HG03520 (cell line): Measurements from ENCODE around the gene TUT1.
"Not testable (repeated sequence)": the region's sequence is repeated elsewhere in the genome, so short reads cannot be mapped to it uniquely, and the experiment has no call there.

ENCODE experiments used
- ATAC-seq: cut with Tn5 transposase; IDR thresholded peaks from one replicate; pipeline ENCODE4 v1.9.1; 2021; ENCODE audit warnings: mild to moderate bottlenecking, moderate library complexity; ENCODE audit not compliant: unreplicated experiment

TUT1 gene

DNA sequence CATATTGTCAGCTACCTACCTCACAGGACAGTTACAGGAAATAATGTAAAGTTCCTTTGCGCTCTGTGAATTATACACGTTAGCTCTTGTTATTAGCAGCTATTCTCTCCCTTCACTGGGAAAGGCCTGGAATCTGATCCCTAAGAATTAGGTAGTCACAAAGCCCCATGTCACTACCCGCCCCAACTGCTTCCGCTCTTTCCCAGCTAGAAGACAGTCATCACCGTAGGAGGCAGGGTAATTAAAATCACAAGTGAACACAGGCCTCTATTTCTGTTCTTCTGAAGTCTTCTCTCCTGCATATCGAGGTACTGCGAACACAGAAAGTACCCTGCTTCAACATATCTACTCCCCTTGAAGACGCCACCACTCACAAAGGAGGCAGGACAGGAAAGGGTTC is 32.1 kb downstream of the TUT1 start:
- no peak for ATAC-seq

- no peak for ATAC-seq
These were observed 32.7 kb downstream of the TUT1 start for GRCh38 chr11:62558669-62559068.

GRCh38 chr11:62556875-62557631 is 34.3 kb downstream of the TUT1 start:
- no peak for ATAC-seq

- ATAC-seq: peak; percentile 29
These were observed 35.0 kb downstream of the TUT1 start for GRCh38 chr11:62556108-62556874.

- ATAC-seq: peak; percentile 38
These were observed 35.7 kb downstream of the TUT1 start for GRCh38 chr11:62555464-62556107.

DNA sequence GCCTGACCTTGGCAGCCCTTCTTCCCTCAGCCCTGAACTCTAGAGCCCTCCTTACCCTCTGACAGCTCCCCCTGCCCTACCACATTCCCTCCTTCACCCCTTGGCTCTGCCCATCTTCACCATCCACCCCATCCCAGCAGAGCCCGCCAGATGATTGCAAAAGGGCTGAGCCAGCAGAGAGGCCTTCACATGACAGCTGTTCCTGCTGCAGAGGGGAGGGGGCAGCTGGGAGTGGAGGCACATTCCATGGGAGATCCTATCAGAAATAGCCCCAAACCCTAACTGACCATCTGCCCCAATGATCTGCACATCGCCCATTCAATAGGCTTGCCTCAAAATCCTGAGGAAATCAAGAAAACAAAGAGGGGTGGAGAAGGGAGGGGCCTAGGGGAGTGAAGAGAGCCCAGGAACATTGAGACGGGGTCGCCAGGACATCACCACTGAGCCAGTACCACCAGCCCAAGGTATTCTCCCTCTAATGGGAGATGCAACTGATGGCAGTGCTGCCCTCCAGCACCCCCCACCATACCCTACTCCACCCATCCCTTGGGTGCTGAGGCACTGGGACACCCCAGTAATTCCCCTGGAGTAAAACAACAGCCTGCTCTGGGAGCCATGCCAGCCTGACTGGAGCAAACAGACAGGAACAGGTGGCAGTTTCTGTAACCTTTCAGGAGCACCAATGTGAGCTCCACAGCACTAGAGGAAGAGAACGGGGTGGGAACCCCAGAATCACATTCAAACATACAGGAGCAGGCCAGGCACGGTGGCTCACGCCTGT is 36.7 kb downstream of the TUT1 start:
- no peak for ATAC-seq

GRCh38 chr11:62553839-62554361 is 37.4 kb downstream of the TUT1 start:
- ATAC-seq: no peak

DNA sequence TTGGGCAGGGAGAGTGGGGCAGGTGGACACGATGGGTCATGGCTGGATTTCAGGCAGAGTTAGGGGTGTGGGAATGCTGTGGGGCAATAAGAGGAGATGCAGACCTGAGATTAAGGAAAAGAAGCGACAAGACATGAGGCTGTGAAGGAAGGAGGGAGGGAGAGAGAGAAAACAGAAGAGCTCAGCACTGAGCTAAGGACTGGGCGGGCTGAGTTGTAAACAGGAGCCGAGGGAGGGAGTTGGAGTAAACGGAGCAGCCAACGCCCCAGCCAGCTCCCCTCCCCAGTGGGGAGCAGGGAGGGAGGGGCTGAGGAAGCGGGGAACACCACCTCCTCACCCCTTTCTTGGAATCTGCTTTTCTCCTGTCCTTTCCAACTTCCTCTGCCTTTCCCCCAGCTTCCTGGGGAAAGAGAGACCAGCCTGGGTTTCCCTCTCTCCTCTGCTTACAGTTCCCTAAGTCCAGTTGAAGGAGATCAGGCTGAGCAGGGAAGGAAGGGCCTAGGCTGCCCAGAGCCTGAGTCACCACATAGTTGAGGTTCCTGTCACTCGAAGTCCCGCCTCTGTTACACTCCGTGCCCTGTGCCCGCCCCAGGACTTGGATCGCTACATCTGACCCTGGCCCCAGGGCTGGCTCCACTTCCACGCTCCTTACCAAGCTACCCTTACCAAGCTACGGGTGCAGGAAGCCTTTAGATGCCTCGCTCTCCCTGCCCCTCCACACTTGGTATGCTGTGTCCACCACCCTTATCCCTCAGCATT is 38.1 kb downstream of the TUT1 start:
- ATAC-seq: no peak

DNA sequence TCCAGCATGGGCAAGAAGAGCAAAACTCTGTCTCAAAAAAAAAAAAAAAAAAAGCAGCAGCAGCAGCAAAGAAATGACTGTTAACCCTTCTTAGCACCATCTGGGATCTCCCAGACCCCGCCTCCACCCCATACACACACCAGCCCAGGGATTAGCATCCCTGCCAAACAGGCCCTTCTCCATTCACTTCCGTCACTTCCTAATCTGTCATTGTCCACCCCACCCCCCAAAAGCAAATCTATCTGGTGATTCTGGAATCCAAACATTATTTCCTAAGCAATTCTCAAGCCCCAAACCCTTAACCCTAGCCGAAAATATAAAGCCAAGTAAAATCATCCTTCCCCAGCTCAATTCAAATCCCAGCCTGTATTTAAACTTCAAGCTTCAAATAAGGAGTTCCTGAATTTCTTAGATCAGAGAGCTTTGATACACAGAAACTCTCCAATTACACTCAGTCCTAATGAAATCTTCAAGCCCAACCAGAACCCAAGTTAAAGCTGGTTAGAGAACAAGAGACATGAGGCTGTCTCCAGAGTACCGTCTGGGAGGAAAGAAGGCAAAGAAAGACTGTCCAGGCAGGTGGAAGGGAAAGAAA is 38.7 kb downstream of the TUT1 start:
- no peak for ATAC-seq

DNA sequence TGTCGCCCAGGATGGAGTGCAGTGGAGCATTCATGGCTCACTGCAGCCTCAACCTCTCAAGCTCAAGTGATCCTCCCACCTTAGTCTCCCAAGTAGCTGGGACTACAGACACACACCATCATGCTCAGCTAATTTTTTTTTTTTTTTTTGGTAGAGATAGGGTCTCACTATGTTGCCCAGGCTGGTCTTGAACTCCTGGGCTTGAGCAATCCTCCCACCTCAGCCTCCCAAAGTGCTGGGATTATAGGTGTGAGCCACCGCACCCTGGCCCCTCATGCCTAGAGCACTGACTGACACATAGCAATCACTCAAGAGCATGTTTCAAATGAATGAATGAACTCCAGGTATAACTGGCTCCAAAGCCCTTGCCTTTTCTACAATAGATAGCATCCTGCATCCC is 40.8 kb downstream of the TUT1 start:
- ATAC-seq: not testable (repeated sequence)

DNA sequence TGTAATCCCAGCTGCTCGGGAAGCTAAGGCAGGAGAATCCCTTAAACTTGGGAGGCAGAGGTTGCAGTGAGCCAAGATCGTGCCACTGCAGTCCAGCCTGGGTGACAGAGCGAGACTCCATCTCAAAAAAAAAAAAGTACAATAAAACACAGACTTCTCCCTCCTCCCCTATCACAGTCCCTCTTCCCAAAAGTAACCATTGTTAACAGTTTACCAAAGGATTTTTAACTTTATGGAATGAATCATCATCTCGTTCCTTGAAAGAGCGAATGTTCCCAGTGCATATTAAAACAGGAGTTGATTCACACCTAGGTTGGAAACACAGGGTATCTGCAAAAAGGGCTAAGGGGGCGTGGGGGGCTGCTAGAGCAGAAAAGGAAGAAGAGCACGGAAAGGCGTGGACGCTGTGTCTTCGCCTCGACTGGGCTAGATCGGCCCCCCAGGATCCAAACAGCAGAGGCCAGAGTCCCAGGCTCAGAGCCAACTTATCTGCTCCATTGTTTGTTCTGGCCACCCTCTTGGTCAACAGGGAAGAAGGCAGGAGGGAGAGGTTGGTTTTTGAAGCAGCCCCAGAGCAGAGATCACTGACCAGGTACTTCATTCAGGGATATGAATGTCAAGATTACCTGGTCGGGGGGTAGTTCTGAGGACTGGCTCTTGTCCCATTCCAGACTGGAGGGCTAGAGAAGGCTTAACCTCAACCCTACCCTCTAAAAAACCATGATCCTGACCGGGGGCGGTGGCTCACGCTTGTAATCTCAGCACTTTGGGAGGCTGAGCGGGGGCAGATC is 42.6 kb downstream of the TUT1 start:
- ATAC-seq: no peak

DNA sequence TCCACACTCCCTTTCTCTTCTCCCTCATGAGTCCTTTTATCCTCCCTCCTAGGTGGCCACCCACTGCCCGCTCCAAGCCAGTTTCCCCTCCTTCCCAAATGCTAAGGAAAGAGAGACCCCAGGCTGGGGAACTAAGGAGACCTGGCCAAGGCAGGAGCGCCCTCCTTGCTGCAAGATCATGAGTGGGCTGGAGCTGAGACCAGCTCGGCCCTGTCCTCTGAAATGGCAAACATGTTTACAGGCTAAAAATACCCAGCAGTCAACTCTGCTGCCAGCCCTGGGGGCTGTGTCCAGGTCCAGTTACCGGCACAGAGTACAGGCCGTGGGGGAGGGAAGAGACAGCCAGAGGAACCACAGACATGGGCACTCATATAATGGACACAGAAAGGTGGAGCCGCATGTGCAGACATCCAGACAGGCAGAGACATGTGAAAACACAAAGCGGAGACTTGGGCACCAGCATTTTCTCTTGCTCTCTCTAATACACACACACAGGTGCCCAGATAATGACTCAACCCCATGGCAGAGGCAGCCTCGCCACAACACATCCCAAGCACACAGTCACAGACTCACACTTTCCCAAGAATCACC is 43.5 kb downstream of the TUT1 start:
- ATAC-seq: no peak

GRCh38 chr11:62546929-62547625 is 44.2 kb downstream of the TUT1 start:
- no peak for ATAC-seq

- ATAC-seq: no peak
These were observed 44.9 kb downstream of the TUT1 start, which contains the start of gene AHNAK for GRCh38 chr11:62546244-62546928. Gene AHNAK (minus strand): TSS chr11:62546806. CDS start chr11:62536098, 10,708 bp downstream.

- ATAC-seq: no peak
These were observed 45.7 kb downstream of the TUT1 start for GRCh38 chr11:62545437-62546243.
